RCC 7860 (cell line): ENCODE results near the gene AKAIN1.

Experiments used
- DNase-seq: peaks from one replicate; pipeline ENCODE4 v3.0.0-alpha.2; 2015; ENCODE audit warnings: low spot score
- FAIRE-seq: peaks from 2 replicates; lab custom pipeline; 2012; peaks lifted over from hg19 to GRCh38; lab: Jason Lieb, UNC

Gene AKAIN1

DNA sequence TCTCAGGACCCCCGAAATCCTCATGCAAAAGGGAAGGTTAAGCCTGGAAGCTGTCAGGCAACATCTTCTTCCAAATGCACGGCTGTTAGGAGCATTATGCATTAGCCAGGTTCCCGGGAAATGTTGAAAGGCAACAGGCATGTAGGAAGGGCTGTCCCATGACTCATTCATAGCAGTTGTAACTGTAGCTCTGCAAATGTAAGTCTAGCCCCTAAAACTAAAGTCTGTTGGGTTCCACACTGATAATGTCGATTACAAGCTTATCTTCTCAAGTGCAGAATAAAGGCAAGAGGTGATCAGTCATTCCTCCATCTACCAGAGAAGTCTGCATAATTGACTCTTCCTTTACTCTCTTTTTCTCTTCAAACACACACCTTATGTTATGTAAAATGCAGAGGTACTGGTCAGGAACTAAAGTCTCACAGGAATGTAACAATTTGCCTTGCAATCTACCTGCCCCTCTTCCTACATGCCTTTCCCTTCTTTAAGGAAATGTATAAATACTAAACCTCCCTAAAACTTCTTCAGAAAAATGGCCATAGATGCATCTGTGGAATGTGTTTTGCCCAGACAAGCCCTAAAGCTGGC is 99.8 kb downstream of the AKAIN1 start:
- DNase-seq (no peak), FAIRE-seq (no peak)

DNA sequence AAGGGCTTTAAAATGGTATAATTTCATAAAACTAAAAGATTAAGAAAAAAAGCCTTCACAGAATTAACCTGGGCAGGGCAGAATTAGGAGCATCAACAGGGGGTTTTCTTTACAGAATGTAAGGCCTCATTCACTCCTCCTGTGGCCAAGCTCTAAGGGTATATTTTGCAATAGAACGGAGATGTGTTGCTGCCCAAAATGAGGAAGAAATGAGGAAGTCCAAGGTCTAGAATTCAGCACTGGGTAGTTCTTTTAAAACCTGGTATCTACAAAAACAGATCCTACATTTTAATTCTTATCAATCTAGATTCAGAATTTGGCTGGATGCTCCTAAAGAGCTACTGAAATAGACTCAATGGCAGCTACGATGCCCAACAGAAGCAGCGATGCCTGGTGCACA is 101.8 kb downstream of the AKAIN1 start:
- FAIRE-seq (no peak), DNase-seq (no peak)

DNA sequence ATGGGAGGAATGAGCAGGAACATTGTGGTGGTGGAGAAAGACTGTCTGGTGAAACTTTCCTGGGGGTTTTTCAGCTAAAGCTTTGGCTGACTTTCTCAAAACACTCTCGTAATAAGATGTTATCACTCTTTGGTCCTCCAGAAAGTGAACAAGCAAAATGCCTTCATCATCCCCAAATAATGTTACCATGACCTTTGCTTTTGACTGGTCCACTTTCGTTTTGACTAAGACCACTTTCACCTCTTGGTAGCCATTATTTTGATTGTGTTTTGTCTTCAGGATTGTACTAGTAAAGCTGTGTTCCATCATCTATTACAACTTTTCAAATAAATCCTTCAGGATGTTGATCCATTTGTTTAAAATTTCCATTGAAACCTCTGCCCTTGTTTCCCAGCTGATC is 103.2 kb downstream of the AKAIN1 start:
- DNase-seq = no peak
- FAIRE-seq = no peak
